HG03196 (cell line): ENCODE measurements around the gene MSN.
"Not testable (repeated sequence)": the region's sequence is repeated elsewhere in the genome, so short reads cannot be mapped to it uniquely, and the experiment has no call there.

Experiments
- ATAC-seq: cut with Tn5 transposase; IDR thresholded peaks from one replicate; pipeline ENCODE4 v1.9.1; 2021; ENCODE audit not compliant: unreplicated experiment

Gene MSN

DNA sequence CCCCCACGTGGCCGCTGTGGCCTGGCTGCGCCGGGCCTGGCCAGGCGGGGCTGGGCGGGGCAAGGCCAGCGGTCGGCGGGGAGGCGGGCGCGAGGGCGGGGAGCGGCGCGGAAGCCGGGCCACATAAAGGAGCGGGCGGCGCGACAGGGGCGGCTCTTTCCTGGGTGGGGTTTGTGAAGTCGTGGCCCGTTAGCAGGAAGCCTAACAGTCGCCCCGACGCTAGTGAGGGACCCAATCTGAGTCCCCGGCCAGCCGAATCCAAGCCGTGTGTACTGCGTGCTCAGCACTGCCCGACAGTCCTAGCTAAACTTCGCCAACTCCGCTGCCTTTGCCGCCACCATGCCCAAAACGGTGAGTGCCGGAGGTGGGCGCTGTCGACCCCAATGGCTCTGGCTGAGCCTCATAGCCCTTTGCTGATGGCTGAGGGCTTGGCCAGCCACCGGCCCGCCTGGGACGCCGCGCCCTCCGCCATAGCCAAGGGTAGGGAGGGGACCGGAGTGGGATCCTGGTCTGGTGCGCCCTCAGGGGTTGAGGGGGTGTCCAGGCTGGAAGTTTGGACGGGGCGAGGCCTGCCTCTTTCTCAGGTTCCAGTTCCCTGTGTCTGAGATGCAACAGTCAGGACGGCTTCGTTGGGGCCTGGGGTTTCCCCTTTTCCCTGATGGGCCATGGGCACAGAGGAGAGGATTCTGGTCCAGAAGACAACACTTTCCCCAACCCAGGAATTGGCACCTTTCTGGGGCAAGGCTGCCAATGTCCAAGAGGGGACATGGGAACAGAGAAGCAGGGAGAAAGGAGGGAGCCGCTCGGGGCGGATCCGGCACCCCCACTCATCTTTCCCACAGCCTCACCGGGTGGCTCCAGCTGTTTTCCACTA is at the start of gene MSN:
Gene MSN (plus strand): TSS at position 152 of the 874 bp plus-strand sequence. CDS start 188 bp downstream, at position 340.
- peak; percentile 74 for ATAC-seq

DNA sequence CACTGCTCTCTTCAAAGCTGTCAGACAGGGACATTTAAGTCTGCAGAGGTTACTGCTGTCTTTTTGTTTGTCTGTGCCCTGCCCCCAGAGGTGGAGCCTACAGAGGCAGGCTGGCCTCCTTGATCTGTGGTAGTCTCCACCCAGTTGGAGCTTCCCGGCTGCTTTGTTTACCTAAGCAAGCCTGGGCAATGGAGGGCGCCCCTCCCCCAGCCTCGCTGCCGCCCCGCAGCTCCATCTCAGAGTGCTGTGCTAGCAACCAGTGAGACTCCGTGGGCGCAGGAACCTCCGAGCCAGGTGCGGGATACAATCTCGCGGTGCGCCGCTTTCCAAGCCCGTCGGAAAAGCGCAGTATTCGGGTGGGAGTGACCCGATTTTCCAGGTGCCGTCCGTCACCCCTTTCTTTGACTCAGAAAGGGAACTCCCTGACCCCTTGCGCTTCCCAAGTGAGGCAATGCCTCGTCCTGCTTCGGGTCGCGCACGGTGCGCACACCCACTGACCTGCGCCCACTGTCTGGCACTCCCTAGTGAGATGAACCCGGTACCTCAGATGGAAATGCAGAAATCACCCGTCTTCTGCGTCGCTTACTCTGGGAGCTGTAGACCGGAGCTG is 47.3 kb upstream of the MSN start:
- not testable (repeated sequence) for ATAC-seq

DNA sequence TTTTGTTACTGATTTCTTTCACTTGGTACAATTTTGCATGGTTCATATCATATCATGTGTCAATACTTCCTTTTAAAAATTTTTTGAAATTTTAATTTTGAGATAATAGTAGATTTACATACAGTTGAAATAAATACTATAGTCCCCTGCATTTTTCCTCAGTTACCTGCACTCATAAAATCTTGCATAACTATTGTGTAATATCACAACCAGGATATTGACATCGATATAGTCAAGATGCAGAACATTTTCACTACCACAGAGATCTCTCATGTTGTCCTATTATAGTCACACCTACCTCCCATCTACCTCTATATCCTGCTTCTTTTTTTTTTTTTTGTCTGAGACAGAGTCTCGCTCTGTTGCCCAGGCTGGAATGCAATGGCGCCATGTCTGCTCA is 36.7 kb upstream of the MSN start:
- no peak for ATAC-seq

DNA sequence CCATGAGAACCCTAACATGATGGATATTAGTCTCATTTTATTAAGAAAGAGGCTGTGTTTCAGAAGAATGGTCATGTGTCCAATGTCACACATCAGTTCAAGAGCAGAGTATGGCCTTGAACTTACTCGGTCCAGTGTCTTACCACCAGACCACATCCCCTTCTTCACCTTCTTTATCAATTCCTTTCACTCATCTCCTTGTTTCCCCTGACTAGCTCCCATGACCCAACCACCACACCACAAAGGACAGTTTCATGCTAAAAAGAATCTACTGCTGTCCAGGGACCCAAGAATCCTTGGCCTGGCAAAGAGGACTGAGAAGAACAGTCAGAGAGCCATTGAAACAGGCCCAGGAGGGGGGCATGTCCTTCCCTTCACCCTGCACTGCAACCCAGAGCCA is 33.6 kb upstream of the MSN start:
- no peak for ATAC-seq

DNA sequence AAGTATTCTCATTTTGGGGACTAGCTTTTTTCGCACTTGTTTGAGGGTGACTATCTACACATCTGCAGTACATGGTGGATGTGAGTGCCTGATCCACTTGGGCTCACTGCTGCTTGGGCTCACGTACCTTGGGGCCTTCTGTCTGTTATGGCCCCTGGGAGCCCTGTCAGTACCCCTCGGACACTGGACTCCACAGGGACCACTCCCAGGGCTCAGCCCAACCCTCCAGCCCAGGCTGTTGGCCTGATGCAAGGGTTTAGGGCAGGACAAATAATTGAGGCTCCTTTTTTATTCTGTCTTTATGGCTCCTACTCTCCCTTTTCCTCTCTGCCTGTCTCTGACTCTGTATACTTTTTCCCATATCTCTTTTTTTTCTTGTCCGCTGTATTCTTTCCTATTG is 32.7 kb upstream of the MSN start:
- ATAC-seq, result no peak

DNA sequence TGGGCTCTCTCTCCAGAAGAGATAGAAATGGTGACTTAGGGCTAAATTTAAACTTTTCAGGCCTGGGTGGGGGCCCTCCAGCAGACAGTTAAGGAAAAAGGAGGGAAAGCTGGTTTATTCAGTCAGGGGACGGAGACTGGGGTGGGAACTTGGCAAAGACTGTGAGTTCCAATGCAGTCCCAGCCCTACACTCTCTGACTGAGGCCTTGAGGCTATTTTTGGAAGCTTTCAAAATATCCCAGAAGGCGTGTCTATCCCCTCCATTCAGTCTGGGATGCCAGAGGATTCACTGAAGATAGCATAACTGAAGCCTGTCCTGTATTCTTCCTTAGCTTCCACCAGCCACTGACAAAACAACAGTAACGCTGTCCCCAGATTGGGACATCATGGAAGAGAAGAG is 32.1 kb upstream of the MSN start:
- no peak for ATAC-seq

DNA sequence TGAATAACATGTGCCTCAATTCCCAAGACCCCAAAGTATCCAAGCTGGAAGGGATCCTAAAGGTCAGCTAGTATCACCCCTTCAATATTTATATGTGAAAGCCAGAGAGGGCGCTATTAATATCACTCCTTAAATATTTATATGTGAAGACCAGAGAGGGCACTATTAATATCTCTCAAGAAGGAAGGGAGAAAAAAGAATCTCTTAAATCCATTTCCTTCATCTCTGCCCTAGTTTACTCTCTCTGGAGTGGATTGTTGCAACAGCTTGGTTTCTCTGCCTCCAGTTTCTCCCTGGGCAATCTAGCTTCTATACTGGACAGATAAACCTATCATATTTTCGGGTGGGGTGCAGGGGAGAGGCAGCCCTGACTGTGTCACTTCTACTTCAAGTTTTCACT is 31.6 kb upstream of the MSN start:
- no peak for ATAC-seq

DNA sequence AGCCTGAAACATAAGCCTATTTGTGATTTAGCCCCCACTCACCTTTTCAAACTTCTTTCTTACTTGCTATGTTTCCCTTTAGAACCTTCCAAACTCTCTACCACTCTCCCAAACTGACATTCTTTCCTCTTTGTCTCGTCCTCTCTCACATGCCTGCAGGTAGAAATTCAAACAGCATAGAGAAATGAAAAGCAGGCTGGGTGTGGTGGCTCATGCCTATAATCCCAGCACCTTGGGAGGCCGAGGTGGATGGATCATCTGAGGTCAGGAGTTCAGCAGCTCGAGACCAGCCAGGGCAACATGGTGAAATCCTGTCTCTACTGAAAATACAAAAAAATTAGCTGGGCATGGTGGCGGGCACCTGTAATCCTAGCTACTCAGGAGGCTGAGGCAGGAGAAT is 31.2 kb upstream of the MSN start:
- ATAC-seq, result not testable (repeated sequence)

DNA sequence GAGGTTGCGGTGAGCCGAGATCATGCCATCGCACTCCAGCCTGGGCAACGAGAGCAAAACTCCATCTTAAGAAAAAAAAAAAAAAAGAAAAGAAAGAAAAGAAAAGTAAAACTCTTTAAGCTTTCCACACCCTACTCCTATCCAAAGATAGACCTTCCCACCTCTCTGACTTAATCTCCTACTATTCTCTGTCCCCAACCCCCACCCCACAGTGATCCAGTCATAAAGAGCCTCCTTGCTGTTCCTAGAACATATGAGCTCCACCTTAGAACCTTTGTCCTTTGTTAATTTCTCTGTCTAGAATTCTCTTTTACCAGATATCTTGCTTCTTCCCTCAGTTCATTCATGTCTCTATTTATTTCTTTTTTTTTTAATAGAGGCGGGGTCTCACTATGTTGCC is 30.1 kb upstream of the MSN start:
- no peak for ATAC-seq

DNA sequence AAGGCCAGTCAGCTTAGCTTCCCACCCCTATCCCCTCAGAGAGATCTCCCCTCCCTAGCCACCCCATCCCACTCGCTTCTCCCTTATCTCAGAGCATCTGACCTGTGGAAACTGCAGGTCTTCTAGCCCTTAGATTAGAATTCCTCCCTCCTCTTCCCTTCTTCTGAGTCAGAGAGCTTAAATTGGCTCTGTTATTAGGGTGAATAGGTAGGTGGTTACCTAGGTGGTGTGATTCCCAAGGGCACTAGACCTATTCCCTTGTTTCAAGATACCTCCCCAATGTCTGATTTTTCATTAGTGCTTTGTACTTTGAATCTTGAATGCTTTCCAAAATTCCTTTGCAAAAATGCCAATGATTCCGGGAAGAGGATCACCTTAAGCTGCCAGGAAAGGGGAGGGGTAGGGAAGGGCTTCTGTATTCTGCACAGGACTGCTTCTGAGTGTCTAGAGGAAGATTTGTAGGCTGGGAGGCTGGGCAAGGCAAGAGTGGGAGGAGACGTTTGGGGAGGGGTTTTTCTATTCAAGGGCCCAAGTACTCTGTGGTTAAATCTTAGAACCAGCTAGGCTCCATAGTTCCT is 24.5 kb upstream of the MSN start:
- ATAC-seq, result no peak

DNA sequence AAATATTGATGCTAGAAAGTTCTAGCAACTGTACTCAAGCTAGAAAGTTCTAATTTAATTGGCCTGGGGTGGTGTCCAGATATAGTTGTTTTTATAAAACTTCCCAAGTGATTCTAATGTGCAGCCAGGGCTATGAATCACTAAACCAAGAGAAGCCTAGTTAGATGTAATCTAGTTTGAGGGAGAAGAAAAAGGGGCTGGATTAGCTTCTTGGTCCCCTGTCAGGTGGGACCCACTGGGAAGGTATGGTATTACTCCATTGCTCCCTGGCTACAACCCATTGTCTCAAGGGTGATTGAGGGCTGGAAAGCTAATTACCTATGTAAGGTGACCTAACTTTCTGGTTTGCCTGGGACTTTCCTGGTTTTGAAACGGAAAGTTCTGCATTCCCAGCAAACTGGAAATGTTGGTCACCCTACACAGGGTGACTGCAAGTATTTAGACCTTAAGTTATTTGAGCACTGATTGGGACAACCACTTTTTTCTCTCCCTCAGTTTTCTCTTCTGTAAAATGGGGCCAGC is 23.9 kb upstream of the MSN start:
- ATAC-seq, result no peak

DNA sequence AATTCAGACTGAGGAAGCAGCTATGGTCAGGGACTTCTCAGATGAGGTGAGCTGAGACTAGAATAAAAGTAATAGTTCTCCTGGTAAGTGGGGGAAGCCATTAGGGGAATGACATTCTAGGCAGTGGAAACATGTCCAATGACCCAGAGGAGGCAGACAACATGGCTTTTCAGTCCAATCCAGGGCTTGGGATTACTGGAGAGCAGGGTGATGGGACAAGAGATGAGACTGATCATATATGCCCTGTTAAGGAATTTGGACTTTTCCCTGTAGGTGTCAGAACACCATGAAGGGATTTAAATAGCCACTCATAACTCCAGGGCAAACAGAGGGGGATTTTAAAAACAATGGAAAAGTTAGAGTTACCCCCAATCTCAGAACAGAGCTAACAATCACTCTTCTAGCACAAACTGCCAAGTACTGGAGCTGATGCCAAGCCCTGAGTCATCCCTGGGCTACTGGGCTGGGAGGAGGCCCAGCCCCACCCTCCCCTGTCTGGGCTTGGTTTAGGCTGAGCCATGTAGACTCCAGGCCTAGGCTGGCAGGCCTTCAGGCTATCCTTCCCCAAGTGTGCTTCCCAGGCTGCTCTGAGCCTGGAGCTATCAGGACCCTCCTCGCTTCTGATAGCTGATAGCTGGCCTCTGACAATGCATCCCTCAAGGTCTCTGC is 22.7 kb upstream of the MSN start:
- no peak for ATAC-seq

DNA sequence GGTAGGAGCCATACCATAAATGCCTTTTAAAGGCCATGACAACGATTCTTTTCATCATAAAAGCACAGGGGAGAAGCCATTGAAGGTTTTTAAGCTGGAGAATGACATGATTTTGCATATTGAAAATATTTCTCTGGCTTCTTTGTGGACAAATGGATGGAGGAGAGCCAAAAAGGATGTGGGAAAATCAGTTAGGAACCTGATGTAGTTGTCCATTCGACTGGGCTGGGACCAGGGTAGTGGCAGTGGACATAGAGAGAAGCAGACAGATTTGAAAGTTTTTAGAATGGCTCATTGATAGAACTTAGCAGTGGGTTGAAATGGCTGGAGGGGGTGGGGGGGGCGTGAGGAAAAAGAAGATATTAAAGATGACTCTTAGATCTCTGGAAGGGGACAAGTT is 19.7 kb upstream of the MSN start:
- no peak for ATAC-seq

DNA sequence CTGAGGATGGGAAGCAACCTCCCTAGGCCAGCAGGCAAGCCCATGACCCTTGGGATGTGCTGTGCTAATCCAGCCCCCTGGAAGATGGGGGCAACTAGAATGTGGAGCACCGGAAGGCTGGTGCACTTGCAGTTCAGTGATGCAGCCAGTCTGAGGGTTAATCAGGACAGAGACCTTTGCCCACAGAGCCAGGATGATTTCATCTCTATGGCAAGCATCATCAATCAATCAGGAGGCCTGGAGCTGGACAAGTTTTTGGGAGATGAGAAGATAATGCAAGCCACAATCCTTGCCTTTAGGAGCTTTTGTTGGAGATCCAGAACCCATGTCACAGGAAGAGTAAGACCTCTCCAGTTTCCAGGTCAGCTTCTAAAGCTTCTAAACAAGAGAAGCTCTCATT is 15.4 kb upstream of the MSN start:
- ATAC-seq, result no peak

DNA sequence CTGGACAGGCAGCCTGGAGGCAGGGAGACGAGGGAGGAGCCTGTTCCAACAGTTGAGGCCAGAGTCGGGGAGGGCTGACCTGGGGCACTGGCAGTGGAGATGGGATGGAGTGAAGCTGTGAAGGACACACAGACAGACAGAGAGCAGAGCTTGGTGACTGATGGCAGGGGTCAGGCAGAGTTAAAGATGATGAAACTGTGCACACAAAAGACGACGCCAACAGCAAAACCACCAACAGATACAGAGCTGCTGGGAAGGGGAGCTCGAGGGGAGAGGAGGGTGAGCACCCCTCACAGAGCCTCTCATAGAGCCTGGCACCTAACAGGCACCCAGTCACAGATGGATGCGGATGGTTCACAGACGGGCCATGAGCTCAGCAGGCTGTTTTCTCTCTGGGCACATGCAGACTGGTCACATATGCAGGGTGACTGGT is 10.4 kb upstream of the MSN start:
- not testable (repeated sequence) for ATAC-seq

DNA sequence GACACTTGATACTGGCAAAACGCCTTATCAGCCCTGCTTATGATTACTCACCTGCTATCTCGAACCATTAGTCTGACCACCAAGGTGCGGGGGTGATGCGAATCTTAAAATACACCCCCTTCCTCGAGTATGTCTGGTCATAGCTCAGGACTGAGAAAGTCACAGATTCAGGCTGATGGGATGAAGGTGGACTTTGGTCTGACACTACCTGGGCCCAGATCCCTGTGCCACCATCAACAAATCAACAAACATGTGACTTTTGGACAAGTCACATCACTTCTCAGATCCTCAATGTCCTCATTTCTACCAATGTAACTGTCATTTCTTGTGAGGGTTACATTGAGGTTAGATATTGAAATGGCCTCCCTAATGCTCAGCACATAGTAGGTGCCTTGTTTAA is 9.8 kb upstream of the MSN start:
- no peak for ATAC-seq

DNA sequence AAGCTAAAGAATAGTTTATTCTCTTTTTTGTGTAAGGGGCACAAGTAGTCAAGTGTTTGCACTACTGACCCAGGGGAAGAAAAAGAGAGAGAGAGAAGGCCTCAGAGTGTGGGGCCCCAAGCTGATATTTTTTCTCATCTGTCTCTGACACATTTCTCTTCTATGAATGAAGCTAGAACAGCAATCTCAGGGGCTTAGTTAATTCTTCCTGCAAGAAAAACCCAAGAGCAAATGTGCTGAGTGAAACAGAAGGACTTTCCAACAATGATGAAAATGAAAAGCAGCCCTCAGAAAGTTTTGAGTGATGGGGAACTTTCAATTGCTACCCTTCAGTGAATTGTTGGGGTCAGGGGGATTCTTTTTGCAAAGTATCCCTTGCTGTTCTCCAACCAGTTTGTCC is 9.2 kb upstream of the MSN start:
- ATAC-seq, result no peak

DNA sequence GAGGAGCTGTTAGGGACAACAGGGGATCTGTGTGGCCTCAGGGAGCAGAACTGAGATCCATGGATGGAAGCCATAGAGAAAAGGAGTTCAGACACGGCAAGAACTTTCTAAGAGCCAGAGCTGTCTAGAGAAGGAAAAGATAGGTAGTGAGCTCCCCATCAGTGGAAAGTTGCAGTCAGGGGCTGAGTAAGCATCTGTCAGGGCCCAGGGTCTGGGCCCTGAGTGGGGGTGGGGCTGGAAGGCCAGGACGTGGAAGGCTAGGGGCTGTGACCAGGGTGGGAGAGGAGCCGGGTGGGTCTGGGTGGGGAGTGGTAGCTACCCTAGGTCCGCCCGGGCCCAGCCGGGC is 324 bp upstream of the MSN start:
- ATAC-seq, result no peak

DNA sequence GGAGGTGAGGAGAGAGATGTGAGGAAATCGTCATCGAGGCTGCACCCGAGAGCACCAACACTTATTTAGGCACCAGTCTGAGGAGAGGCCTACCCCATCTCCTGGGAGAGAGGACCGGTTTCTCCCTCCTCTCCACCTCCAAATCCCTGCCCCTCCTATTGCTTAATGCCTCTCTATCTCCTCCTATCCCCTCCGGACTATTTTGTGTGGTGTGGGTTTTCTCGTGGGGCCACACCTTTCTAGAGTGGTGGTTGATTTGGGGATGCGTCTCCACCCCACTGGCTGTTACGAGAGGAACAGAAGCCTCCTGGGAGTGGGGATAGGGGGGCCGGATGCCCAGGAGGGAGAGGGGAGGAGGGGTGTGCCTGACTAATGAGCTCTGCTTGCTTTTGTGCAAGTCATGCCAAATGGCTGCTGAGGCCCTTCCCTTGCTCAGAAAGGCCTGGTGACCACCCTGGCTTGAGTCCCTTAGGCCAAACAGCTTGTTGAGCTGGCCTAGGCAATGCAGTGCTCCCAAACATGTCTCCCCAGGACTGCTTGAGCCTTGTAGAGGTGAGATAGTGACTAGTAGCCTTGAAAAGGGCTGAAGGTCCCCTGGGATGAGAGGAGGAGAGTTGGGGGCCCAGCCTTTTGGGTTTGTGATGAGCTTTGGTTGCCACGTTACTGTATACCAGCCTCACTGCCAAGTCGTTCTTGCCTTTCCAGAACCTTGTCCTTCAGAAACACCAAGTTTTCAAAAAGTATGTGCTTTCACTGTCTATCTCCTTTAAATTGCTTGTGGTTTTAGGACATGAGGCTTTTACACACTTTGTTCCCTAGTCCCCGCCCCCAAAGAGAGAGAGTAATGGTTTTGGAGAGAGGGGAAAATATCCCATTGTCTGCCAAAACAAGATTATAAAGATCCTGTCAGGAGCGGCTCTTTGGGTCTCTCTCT is 1.2 kb downstream of the MSN start:
- ATAC-seq, result peak; percentile 46

DNA sequence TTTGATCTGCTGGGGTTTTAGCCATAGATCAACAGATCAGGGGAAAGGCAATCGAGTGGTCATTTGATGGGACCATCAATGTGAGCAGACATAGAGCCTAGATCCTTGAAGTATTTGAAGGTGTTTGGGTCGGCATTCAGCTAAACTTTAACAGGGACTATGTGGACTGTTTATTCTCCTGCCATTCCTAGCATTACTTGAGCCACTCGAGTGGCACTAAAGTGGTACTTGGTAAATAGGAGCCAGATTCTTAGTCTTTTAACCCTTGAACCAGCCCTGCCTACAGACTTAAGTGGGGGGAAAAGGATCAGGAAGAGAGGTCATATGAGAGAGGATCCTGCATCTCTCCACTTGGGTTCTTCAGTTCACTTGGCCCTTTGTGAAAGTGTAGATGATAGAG is 3.8 kb downstream of the MSN start:
- ATAC-seq, result no peak
